OCI-LY3 (cell line): ENCODE results near the gene ATXN2L.
A peak's percentile ranks its signal among the peaks of the same experiment; 100 is the strongest.

Source experiments
- H2AFZ ChIP-seq: fragments of 200-600, 300-600 bp; shearing (Covaris generic); 2 replicates; pipeline ENCODE4 v1.6.0; 2014; ENCODE audit warnings: antibody characterized with exemption, low read depth, low read length
- H3K27ac ChIP-seq: fragments of 200-600, 300-600 bp; sonication (generic); 2 replicates; pipeline ENCODE4 v1.5.1; 2014; ENCODE audit warnings: mild to moderate bottlenecking, low read length, moderate library complexity, mixed read lengths
- H3K27me3 ChIP-seq: fragments of 200-600, 300-600 bp; sonication (generic); 2 replicates; pipeline ENCODE4 v1.6.1; 2014; ENCODE audit warnings: low read depth, low read length, mixed read lengths
- H3K36me3 ChIP-seq: fragments of 200-600, 300-600 bp; sonication (generic); replicated peaks from 2 replicates; pipeline ENCODE3; 2014; ENCODE audit warnings: low read depth, low read length, mixed read lengths
- H3K4me1 ChIP-seq: fragments of 300-600, 200-600 bp; sonication (generic); 2 replicates; pipeline ENCODE4 v1.6.1; 2014; ENCODE audit warnings: low read length, mixed read lengths
- H3K4me2 ChIP-seq: fragments of 200-600, 300-600 bp; sonication (generic); 2 replicates; pipeline ENCODE4 v1.6.1; 2014; ENCODE audit warnings: low read length, mixed read lengths
- H3K4me3 ChIP-seq: fragments of 300-600, 200-600 bp; sonication (generic); 2 replicates; pipeline ENCODE4 v1.5.1; 2014; ENCODE audit warnings: antibody characterized with exemption, mild to moderate bottlenecking, low read length, moderate library complexity
- H3K79me2 ChIP-seq: fragments of 300-600, 200-600 bp; shearing (Covaris generic); 2 replicates; pipeline ENCODE4 v1.6.1; 2014; ENCODE audit warnings: mild to moderate bottlenecking, low read length, mixed read lengths
- H3K9ac ChIP-seq: fragments of 300-600, 200-600 bp; shearing (Covaris generic); 2 replicates; pipeline ENCODE4 v1.6.0; 2014; ENCODE audit warnings: mild to moderate bottlenecking, low read length, moderate library complexity
- H3K9me3 ChIP-seq: fragments of 200-600, 300-600 bp; shearing (Covaris generic); 2 replicates; pipeline ENCODE4 v1.6.1; 2014; ENCODE audit warnings: low read length, mixed read lengths; ENCODE audit not compliant: insufficient read depth
- H4K20me1 ChIP-seq: fragments of 200-600, 300-600 bp; sonication (generic); 2 replicates; pipeline ENCODE4 v1.6.1; 2016; ENCODE audit warnings: low read length, mixed read lengths; ENCODE audit not compliant: insufficient read depth
- CTCF ChIP-seq: fragments of 200-600, 300-600 bp; sonication (generic); IDR thresholded peaks from 2 replicates; pipeline ENCODE4 v1.5.1; 2014; ENCODE audit warnings: antibody characterized with exemption, low read length, low read depth
- EZH2phosphoT487 ChIP-seq: fragments of 200-600 bp; shearing (Covaris generic); IDR thresholded peaks from 2 replicates; pipeline ENCODE4 v1.6.1; 2018; ENCODE audit warnings: antibody characterized with exemption, mixed run types, low read depth

Gene ATXN2L

DNA sequence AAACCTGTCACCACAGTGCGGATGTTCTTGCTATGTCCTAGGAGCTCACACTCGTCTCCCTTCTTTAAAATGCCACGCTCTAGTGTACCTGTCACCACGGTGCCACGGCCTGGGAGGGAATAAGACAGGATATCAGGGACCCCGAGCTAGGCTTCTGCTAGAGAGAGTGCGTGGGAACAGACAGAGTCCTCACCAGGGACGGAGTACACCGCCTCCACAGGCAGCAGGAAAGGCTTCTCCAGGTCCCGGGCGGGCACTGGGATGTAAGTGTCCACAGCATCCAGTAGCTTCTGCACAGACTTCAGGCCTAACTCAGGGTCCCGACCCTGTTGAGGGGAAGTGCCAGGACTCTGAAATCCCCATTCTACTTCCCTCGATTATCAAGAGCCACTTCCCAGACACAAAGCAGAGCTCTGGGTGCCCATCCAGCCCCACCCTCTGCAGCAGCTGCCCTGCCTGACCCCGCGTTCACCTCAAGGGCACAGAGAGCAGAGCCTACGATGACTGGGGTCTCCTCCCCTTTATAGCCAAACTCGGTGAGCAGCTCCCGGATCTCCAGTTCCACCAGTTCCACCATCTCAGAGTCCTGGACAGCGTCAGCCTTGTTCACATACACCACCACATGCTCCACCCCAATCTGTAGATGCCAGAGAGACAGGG, 21.6 kb downstream of the ATXN2L start:
- H3K9me3 ChIP-seq: no peaks in the 10 kb centered on the region
- no peak overlapping the region for H3K9ac ChIP-seq
- no peak for TF ChIP-seq EZH2phosphoT487
- TF ChIP-seq CTCF: no peak
- peaks cover 13% of the 10 kb centered on the region for H3K4me1 ChIP-seq
- no peak overlapping the region for H2AFZ ChIP-seq
- H3K27me3 ChIP-seq: no peaks in the 10 kb centered on the region
- H3K4me3 ChIP-seq: peak overlapping the region; percentile 87; the same call in 1 of the 2 replicates
- peaks cover 29% of the 10 kb centered on the region for H3K36me3 ChIP-seq
- no peaks in the 10 kb centered on the region for H4K20me1 ChIP-seq
- H3K79me2 ChIP-seq: peaks cover 31% of the 10 kb centered on the region
- H3K27ac ChIP-seq: no peak overlapping the region
- 0 out of 2 replicates have a peak overlapping the region, but pooled peaks have one; percentile 67 for H3K4me2 ChIP-seq

- Histone ChIP-seq H3K27ac (no peak overlapping the region), H3K4me3 (peak overlapping the region; percentile 87), H3K27me3 (no peaks in the 10 kb centered on the region), H3K4me2 (peak overlapping the region; percentile 67), H2AFZ (no peak overlapping the region), H3K9ac (peak overlapping the region; percentile 79), H4K20me1 (no peaks in the 10 kb centered on the region), H3K79me2 (peaks cover 31% of the 10 kb centered on the region), H3K36me3 (peaks cover 29% of the 10 kb centered on the region), H3K4me1 (peaks cover 13% of the 10 kb centered on the region), H3K9me3 (no peaks in the 10 kb centered on the region)
- no peak for TF ChIP-seq CTCF
- no peak for TF ChIP-seq EZH2phosphoT487
Measured at GRCh38 chr16:28845293-28845692, 22.5 kb downstream of the ATXN2L start.

- Histone ChIP-seq H3K36me3 (peaks cover 29% of the 10 kb centered on the region), H3K27me3 (no peaks in the 10 kb centered on the region), H3K9ac (peak overlapping the region; percentile 79), H4K20me1 (no peaks in the 10 kb centered on the region), H3K9me3 (no peaks in the 10 kb centered on the region), H3K4me1 (peaks cover 13% of the 10 kb centered on the region), H3K79me2 (peaks cover 31% of the 10 kb centered on the region), H3K27ac (peak overlapping the region; percentile 43), H2AFZ (peak overlapping the region; percentile 15; the same call in 1 of the 2 replicates), H3K4me3 (peak overlapping the region; percentile 87), H3K4me2 (peak overlapping the region; percentile 67)
- no peak for TF ChIP-seq EZH2phosphoT487
Measured at GRCh38 chr16:28845761-28846079, 22.9 kb downstream of the ATXN2L start.

GRCh38 chr16:28846080-28846932, 23.5 kb downstream of the ATXN2L start, which contains the start of gene TUFM:
TUFM (minus strand) TSS chr16:28846348; CDS start chr16:28846269, 79 bp downstream.
- Histone ChIP-seq H2AFZ (peak within 1 kb of the TSS; percentile 82), H3K79me2 (peaks cover 31% of the 10 kb centered on the region)

More at GRCh38 chr16:28846080-28846932, 23.5 kb downstream of the ATXN2L start, which contains the start of gene TUFM:
- H3K9me3 ChIP-seq: no peaks in the 10 kb centered on the region
- TF ChIP-seq CTCF (peak; percentile 55), EZH2phosphoT487 (no peak)
- peak within 1 kb of the TSS; percentile 86 for H3K9ac ChIP-seq
- peak within 1 kb of the TSS; percentile 87 for H3K4me3 ChIP-seq
- H3K36me3 ChIP-seq: peaks cover 29% of the 10 kb centered on the region
- H3K4me1 ChIP-seq: peaks cover 13% of the 10 kb centered on the region
- no peaks in the 10 kb centered on the region for H3K27me3 ChIP-seq
- H3K4me2 ChIP-seq: peak within 1 kb of the TSS; percentile 87
- no peaks in the 10 kb centered on the region for H4K20me1 ChIP-seq
- peak within 1 kb of the TSS; percentile 55 for H3K27ac ChIP-seq
